Bronchial epithelial cell (primary cell): Measurements from ENCODE around the gene SCAMP2. TPM values are rescaled to one million over a fixed set of nuclear protein-coding genes. Genes with fewer than 3 reads are reported as not detected.

ENCODE experiments used
- DNase-seq: peaks from one replicate; pipeline ENCODE4 v3.0.0-alpha.2; 2010; ENCODE audit warnings: low read depth
- FAIRE-seq: peaks from 2 replicates; lab custom pipeline; 2011; peaks lifted over from hg19 to GRCh38; lab: Jason Lieb, UNC
- H3K27me3 ChIP-seq: 2 replicates; pipeline ENCODE4 v1.5.1; 2011; ENCODE audit warnings: low read length; ENCODE audit not compliant: control insufficient read depth, insufficient read depth
- H3K36me3 ChIP-seq: 2 replicates; pipeline ENCODE4 v1.5.1; 2011; ENCODE audit warnings: low read length; ENCODE audit not compliant: control insufficient read depth, insufficient read depth
- H3K4me3 ChIP-seq: 2 replicates; pipeline ENCODE4 v1.5.1; 2011; ENCODE audit warnings: mild to moderate bottlenecking, low read depth, low read length, control low read depth
- CTCF ChIP-seq: IDR thresholded peaks from 2 replicates; pipeline ENCODE4 v1.5.1; 2011; ENCODE audit warnings: mild to moderate bottlenecking, moderate library complexity, low read length, control low read depth, inconsistent platforms; ENCODE audit not compliant: insufficient read depth, severe bottlenecking
- total RNA-seq: library from RNA; depleted of rRNA; stranded (reverse); fragments of >200 nt; gene quantifications from 2 replicates; pipeline ENCODE4 v1.2.1, GENCODE V29; 2014

SCAMP2 gene
- total RNA-seq, 1 donor from 2014 or later: 20.5 TPM

- no peak for DNase-seq
- no peaks in the 10 kb centered on the region for H3K27me3 ChIP-seq
- FAIRE-seq: no peak
- H3K4me3 ChIP-seq: no peak overlapping the region
- TF ChIP-seq CTCF: no peak
- peaks cover 24% of the 10 kb centered on the region for H3K36me3 ChIP-seq
These were observed 28.0 kb downstream of the SCAMP2 start for GRCh38 chr15:74845208-74845568.

- FAIRE-seq: no peak
- H3K36me3 ChIP-seq: peaks cover 23% of the 10 kb centered on the region
- no peak for TF ChIP-seq CTCF
- H3K4me3 ChIP-seq: no peak overlapping the region
- H3K27me3 ChIP-seq: no peaks in the 10 kb centered on the region
- DNase-seq: no peak
These were observed 28.6 kb downstream of the SCAMP2 start for GRCh38 chr15:74844319-74845207.

- no peak for TF ChIP-seq CTCF
- Histone ChIP-seq H3K4me3 (no peak overlapping the region), H3K27me3 (no peaks in the 10 kb centered on the region), H3K36me3 (peaks cover 25% of the 10 kb centered on the region)
- DNase-seq (no peak), FAIRE-seq (no peak)
These were observed 29.3 kb downstream of the SCAMP2 start for GRCh38 chr15:74843891-74844299.

- Histone ChIP-seq H3K4me3 (peak overlapping the region; percentile 94), H3K36me3 (peaks cover 24% of the 10 kb centered on the region), H3K27me3 (no peaks in the 10 kb centered on the region)
- no peak for TF ChIP-seq CTCF
- FAIRE-seq (no peak), DNase-seq (no peak)
These were observed 29.7 kb downstream of the SCAMP2 start for GRCh38 chr15:74843445-74843828.

- Histone ChIP-seq H3K4me3 (peak within 1 kb of the TSS; percentile 94), H3K27me3 (no peaks in the 10 kb centered on the region), H3K36me3 (peaks cover 23% of the 10 kb centered on the region)
- peak; percentile 52 for TF ChIP-seq CTCF
- FAIRE-seq (no peak), DNase-seq (peak; percentile 82)
These were observed 30.4 kb downstream of the SCAMP2 start, which contains the start of gene ULK3 for GRCh38 chr15:74842581-74843444. Gene ULK3, minus strand, starts transcription at chr15:74843156. Its CDS starts 51 bp downstream, at chr15:74843105.
